ENCODE data around the gene ZNF444.

DNA sequence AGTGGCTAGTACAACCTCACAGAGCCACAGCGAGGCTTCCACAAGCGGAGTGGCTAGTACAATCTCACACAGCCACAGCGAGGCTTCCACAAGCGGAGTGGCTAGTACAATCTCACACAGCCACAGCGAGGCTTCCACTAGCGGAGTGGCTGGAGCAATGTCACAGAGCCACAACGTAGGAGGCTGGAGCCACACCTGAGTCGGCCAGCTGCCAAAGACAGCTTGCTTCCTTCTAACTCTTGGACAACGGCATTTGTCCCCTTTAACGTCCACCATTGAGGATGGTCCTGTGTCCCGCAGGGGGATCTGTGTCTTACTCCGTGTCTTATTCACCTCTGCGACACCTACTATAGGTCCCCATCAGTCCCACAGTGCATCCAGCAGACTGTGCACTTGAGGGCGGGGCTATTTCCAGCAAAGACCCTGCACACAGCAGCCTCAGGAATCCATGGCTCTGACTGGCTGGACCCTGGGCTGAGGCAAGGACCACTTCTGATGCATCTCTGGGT, 23.7 kb upstream of the ZNF444 start:
- TF ChIP-seq SIN3A (IDR thresholded peaks at IDR 0.05; ENCODE audit: borderline replicate concordance, insufficient read depth, low read length) (no peak), POLR2AphosphoS5 (IDR thresholded peaks at IDR 0.05; ENCODE audit: low read depth, low read length) (no peak)
- TF ChIP-seq, protein P1, sequence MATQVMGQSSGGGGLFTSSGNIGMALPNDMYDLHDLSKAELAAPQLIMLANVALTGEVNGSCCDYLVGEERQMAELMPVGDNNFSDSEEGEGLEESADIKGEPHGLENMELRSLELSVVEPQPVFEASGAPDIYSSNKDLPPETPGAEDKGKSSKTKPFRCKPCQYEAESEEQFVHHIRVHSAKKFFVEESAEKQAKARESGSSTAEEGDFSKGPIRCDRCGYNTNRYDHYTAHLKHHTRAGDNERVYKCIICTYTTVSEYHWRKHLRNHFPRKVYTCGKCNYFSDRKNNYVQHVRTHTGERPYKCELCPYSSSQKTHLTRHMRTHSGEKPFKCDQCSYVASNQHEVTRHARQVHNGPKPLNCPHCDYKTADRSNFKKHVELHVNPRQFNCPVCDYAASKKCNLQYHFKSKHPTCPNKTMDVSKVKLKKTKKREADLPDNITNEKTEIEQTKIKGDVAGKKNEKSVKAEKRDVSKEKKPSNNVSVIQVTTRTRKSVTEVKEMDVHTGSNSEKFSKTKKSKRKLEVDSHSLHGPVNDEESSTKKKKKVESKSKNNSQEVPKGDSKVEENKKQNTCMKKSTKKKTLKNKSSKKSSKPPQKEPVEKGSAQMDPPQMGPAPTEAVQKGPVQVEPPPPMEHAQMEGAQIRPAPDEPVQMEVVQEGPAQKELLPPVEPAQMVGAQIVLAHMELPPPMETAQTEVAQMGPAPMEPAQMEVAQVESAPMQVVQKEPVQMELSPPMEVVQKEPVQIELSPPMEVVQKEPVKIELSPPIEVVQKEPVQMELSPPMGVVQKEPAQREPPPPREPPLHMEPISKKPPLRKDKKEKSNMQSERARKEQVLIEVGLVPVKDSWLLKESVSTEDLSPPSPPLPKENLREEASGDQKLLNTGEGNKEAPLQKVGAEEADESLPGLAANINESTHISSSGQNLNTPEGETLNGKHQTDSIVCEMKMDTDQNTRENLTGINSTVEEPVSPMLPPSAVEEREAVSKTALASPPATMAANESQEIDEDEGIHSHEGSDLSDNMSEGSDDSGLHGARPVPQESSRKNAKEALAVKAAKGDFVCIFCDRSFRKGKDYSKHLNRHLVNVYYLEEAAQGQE (IDR thresholded peaks at IDR 0.05; ENCODE audit: insufficient read depth in 1 of 2, low read depth in 2 of 2, low read length in 2 of 2): no peak

Measured in PFSK-1 (cell line).